Fibroblast of skin of right quadriceps (primary cell): ENCODE measurements around the gene FAIM2.
"Not testable (repeated sequence)": the region's sequence is repeated elsewhere in the genome, so short reads cannot be mapped to it uniquely, and the experiment has no call there.

Experiments used
- DNase-seq: peaks from one replicate; pipeline ENCODE4 v3.0.0-alpha.2; 2013

Gene FAIM2

GRCh38 chr12:49860921-49861320, 42.8 kb downstream of the FAIM2 start:
- not testable (repeated sequence) for DNase-seq

- DNase-seq = not testable (repeated sequence)
These were observed 47.8 kb downstream of the FAIM2 start for GRCh38 chr12:49855890-49856289.

GRCh38 chr12:49854976-49855375, 48.7 kb downstream of the FAIM2 start:
- no peak for DNase-seq

GRCh38 chr12:49853671-49854070, 50.0 kb downstream of the FAIM2 start:
- no peak for DNase-seq

GRCh38 chr12:49847161-49847560, 56.5 kb downstream of the FAIM2 start:
- no peak for DNase-seq

- DNase-seq = no peak
These were observed 57.7 kb downstream of the FAIM2 start for GRCh38 chr12:49846032-49846431.

GRCh38 chr12:49843876-49844437, 59.7 kb downstream of the FAIM2 start:
- no peak for DNase-seq

GRCh38 chr12:49843411-49843810, 60.3 kb downstream of the FAIM2 start:
- DNase-seq = no peak

- DNase-seq = peak; percentile 91
These were observed 61.0 kb downstream of the FAIM2 start, which contains the start of gene BCDIN3D for GRCh38 chr12:49842519-49843352. BCDIN3D (minus strand) TSS chr12:49843106; CDS start chr12:49843087, 19 bp downstream.

GRCh38 chr12:49838973-49839633, 64.6 kb downstream of the FAIM2 start:
- peak; percentile 48 for DNase-seq

- peak; percentile 82 for DNase-seq
These were observed 70.8 kb downstream of the FAIM2 start for GRCh38 chr12:49832836-49833421.

GRCh38 chr12:49831717-49832116, 72.0 kb downstream of the FAIM2 start:
- no peak for DNase-seq

- DNase-seq = peak; percentile 97
These were observed 75.3 kb downstream of the FAIM2 start, which contains the start of gene NCKAP5L for GRCh38 chr12:49828133-49829091. NCKAP5L (minus strand) TSS chr12:49828413; CDS start chr12:49804044, 24,369 bp downstream.

GRCh38 chr12:49827401-49828099, 76.2 kb downstream of the FAIM2 start:
- peak; percentile 65 for DNase-seq

GRCh38 chr12:49827051-49827400, 76.7 kb downstream of the FAIM2 start:
- no peak for DNase-seq

- peak; percentile 22 for DNase-seq
These were observed 77.7 kb downstream of the FAIM2 start for GRCh38 chr12:49825971-49826421.

GRCh38 chr12:49825360-49825970, 78.2 kb downstream of the FAIM2 start:
- no peak for DNase-seq

GRCh38 chr12:49824895-49825294, 78.8 kb downstream of the FAIM2 start:
- DNase-seq = peak; percentile 39

- DNase-seq = no peak
These were observed 79.3 kb downstream of the FAIM2 start for GRCh38 chr12:49824416-49824815.

GRCh38 chr12:49823951-49824350, 79.7 kb downstream of the FAIM2 start:
- no peak for DNase-seq

- no peak for DNase-seq
These were observed 80.3 kb downstream of the FAIM2 start for GRCh38 chr12:49823350-49823749.
